SK-N-MC (cell line): ENCODE results near the gene SEPTIN8.
"Not testable (repeated sequence)": the region's sequence is repeated elsewhere in the genome, so short reads cannot be mapped to it uniquely, and the experiment has no call there.

Experiments used
- EZH2 ChIP-seq: fragments of 200-600 bp; sonication (generic); IDR thresholded peaks from one replicate; pipeline ENCODE4 v1.6.1; 2017; ENCODE audit warnings: antibody characterized with exemption
- FOXP2 ChIP-seq: optimal IDR thresholded peaks from 2 replicates; pipeline ENCODE3; 2011; ENCODE audit warnings: mild to moderate bottlenecking, moderate library complexity; ENCODE audit not compliant: insufficient read depth; ENCODE audit errors: extremely low read length, control extremely low read depth
- POLR2AphosphoS5 ChIP-seq: IDR thresholded peaks from 2 replicates; pipeline ENCODE4 v1.6.1; 2012; ENCODE audit warnings: mild to moderate bottlenecking, low read depth, low read length, borderline replicate concordance

DNA sequence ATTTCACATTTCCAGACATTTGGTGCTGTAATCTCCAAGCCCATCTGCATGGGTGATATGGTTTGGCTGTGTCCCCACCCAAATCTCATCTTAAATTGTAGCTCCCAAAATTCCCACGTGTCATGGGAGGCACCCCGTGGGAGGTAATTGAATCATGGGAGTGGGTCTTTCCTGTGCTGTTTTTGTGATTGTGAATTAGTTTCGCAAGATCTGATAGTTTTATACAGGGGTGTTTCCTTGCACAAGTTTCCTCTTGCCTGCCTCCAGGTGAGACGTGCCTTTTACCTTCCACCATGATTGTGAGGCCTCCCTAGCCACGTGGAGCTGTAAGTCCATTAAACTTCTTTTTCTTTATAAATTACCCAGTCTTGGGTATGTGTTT is 25.6 kb upstream of the SEPTIN8 start:
- not testable (repeated sequence) for TF ChIP-seq EZH2, POLR2AphosphoS5, FOXP2
